ENCODE results near the gene SKP2.
"Not testable (repeated sequence)": the region's sequence is repeated elsewhere in the genome, so short reads cannot be mapped to it uniquely, and the experiment has no call there.

Gene SKP2

DNA sequence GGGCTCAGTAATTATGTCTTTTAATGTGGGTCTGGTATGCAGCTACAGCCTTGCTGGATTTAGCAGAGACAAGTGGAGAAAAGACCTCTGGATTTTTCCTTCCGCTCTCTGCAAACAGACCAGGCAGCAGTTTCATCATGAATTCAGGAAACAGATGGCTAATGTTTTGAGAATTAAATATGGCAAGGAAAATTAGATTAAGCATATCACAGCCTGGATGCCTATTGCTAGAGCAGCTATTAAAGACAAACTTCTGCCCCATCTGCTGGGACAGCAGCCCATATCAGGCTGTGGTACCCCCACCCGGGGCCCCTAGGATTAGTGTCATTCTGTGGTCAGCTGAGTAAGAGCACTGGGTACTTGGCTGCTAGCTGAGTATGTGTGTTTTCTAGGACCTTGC, 6.2 kb downstream of the SKP2 start:
- peak; percentile 67 for DNase-seq

DNA sequence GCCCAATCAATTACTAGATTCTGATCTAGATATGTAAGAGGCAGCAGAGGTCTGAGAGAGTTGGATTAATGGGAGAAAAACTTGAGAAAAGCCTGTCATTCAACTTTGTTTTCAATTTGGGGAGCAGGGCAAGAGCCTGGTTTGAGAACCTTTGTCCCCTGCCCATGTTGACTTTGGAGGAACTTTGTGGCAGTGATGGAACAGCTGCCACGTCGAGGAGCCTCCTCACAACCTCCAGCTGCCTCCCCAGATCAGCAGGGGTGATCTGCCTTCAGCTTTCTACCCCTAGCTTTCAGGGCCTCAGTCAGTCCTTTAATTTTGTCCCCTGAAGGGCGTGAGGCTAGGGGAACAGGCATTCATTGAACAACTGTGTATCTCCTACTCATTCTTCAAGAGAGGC, 8.7 kb downstream of the SKP2 start:
- DNase-seq, result no peak

DNA sequence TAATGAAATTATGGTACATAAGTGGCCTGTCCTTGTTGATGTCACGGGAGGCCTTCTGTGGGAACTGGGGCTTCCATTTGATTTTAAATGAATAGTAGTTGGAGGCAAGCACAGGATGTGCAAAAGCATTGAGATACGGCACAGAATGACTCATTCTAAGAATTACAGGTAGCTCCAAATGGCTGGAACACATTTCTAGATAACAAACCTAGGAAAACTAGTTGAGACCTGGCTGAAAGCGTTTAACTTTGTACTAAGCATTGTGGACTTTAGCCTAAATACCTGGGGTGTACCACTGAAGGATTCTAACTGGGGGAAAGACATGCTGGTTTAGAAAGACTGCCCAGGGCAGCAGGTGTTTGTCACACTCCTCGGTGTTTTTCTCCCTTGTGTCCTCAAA, 9.4 kb downstream of the SKP2 start:
- DNase-seq, result no peak

DNA sequence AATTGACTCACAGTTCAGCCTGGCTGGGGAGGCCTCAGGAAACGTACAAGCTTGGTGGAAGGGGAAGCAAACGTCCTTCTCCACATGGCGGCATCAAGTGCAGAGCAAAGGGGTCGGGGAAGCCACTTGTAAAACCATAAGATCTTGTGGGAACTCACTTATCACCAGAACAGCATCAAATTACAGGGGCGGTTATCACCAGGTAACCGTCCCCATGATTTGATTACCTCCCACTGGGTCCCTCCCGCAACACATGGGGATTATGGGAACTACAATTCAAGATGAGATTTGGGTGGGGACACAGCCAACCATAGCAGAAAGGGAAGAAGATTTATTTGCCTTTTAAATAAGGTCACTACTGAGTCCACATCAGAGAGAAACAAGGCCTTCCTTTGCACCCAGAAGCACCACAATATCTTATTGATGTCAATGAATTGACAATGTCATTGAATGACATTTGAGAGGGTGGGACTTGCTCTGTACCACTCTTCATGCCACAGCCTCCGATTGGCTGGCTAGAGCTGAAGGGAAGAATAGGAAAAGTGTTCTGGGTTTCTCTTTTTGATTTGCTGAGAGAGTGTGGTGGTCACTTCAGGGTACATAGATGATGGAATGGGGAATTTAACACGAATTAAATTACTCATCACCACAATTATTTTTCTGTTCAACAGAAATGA, 11.0 kb downstream of the SKP2 start:
- no peak for DNase-seq

- DNase-seq, result no peak
These were observed 12.6 kb downstream of the SKP2 start for GRCh38 chr5:36164461-36164860.

DNA sequence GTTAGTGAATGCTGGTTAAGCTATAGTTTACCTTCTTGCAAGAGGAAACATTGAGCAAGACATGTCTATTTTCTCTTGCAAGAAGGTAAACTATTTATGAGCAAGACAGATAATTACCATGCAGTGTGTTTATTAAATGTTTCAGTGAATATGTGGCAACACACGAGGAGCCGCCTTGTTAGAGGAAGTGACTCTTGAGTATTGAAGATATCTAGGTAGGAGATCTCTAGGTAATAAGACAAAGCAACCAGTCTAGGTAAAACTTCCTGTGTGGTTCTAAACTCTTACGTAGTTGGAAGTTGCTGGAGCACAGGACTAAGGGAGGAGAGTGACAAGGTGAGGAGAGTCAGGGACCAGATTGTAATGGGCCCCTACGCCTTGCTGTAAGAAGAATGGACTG, 16.8 kb downstream of the SKP2 start:
- DNase-seq, result no peak

- no peak for DNase-seq
These were observed 19.0 kb downstream of the SKP2 start for GRCh38 chr5:36170832-36171424.

DNA sequence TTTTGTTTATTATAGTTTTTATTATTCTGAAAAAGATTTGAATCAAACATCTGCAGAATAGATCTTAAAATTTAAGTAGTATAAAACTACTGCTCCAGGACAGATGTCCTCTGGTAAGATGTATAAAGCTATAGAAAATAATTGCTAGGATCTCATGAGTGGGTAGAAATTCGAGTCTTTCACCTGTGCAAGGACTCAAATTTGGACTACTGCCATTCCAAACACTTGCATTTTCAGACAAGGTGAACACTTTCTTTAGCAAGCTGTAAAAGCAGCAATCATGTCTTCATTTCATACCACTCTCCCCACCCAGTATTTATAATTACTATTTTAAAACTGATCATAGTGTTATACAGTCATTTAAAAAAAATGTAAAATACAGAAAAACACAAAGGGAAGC, 20.7 kb downstream of the SKP2 start:
- no peak for DNase-seq

DNA sequence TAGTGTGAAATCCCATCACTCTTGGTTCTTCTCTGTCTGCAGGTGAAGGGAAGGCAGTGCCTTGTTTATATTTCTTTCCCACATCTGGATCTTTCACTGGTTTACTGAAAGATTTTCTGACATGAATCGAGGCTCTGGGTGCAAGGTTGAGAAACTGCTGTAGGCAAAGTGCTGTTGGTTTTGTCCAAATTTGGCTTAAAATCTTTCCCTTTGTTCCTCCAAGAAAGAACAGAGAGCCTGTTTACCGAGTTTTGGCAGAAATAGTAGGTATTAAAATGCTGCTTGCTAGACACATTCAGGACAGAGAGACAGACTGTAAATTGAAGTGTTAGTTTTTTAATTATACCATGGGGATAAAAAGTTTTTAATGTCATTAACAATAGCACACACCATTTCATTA, 21.5 kb downstream of the SKP2 start:
- DNase-seq, result no peak

DNA sequence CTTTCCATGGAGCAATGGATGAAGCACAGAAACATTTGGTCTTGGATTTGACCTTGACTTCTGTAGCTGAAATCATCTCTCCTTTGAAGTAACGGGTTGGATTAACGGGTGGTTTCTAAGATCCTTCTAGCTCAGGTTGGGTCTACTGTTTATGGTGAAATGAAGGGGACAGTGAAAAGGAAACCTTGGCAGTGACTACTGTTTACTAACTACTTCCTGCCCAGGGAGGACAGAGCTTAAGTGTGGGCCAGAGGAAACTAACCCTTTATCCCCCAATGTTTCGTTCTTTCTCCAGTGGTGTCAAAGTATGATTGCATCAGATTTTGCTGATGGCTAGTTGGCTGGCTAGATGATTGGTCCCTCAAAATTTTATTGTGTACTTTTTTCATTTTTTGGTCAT, 22.2 kb downstream of the SKP2 start:
- no peak for DNase-seq

DNA sequence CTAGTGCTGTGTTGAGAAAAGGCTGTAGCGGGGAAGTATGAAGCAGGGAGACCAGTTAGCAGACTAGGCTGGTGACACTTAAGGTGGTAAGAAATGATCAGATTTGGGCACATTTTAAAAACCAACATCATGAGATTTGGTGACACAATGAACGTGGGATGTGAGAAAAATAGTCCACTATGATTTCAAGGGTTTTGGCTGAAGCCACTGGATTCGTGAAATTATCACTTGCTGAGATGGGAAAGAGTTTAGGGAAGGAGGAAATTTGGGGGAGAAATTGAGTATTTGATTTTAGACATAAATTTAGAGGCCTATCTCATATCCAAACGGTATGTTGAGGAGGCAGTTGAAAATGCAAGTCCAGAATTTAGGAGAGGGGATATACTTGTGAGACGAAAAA, 23.1 kb downstream of the SKP2 start:
- no peak for DNase-seq

DNA sequence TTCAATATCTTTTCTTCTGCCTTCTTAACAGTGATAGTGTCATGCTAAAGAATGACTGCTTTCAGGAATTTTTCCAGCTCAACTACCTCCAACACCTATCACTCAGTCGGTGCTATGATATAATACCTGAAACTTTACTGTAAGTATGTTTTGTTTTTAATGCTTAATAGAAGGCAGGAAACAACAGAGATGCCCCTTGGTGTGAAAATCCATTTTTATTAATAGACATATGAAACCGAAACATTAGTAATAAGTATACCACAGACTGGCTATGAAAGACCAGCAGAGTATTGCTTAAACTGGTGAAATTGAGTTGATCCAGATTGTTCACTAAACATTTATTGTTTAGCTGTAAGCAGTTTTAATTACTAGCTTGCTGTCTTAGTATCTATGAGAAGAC, 25.2 kb downstream of the SKP2 start:
- DNase-seq, result no peak

DNA sequence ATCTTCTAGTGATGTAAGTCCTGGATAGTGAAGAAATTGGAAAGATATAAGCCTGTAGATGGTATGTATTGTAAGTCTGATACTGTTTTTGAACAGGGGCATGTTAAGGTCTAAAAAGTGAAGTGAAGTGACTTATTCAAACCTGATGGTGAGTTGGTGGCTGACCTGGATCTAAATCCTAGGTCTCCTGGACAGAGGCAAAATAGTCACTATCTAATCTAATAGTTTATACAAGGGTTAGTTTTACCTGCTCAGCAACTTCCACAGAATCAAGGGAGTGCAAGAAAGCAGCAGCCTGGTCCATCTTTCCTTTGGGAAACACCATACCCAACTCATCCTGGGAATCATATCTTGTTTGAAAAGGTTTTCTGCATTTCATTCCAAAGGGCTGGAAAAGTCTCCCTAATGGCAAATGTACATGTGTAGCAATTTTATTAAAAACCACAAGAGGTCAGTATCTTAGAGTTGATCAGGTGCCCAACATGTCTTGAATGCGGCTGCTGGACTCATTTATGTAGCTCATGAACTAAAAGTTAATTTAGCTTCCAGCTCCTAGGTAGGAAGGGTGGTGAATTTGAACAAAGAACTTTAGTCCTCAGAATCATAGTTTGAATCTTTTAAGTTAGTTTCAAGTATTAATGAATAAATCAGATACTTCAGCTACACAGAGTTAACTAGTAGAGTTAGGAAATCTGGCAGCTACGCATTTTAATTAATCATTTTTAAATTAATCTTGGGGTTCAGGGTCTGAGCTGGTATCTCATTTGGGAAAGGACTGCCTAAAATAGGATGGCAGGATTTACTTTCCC, 26.0 kb downstream of the SKP2 start:
- peak; percentile 40 for DNase-seq

GRCh38 chr5:36178524-36178890, 26.6 kb downstream of the SKP2 start:
- no peak for DNase-seq

DNA sequence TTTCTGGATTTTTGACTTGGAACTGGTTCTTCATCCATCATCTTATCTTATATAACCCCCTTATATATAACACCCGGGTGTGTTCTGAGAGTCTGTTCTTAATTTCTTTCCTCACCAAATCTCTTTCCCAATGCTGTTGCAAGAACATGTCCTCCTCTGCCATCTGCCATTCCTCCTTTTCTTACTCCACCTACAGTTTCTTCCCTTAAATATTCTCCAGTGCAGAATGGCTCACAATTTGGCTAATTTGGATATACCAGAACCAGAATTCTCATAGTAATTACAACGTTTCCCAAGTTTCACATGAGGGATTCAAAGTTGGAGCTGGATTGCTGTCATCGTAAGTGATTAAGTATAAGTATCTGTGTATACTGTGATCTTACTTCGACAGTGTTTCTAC, 28.0 kb downstream of the SKP2 start:
- DNase-seq, result no peak

DNA sequence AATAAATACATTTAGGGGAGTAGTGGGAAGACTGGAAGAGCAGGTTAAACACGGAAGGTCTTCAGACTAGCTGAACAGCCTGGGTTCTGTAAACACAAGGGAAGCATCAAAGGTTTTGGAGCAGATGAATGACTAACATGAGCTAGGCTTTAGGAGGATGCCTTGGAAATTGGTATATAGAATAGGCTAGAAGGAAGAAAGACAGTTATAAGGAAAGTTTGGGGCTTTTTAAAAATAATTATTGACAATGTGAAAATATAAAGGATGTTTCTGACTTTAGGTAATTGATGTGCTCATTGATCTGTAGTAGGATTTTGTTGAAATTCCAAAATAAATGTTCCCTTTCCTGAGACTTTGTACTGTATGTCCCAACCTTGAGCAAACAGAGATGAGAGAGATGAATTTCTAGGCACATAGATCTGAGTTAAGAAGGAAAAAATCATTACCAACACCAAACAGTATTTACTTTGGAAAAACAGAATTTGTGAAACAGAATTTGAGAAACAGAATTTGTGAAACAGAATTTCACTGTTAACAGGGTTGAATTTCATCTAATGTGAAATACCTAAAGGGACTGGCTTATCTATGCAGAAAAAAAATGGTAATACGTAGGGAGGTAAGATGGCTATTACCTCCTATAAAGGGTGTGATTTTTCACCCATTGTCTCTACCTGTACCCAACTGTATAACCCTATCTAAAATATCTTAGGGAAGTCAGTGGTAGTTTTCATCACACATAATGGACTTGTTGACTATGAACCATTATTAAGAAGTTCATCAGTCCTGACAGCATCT, 28.8 kb downstream of the SKP2 start:
- no peak for DNase-seq

- DNase-seq, result no peak
These were observed 29.9 kb downstream of the SKP2 start for GRCh38 chr5:36181774-36182173.

GRCh38 chr5:36184408-36184807, 32.5 kb downstream of the SKP2 start:
- DNase-seq, result not testable (repeated sequence)

DNA sequence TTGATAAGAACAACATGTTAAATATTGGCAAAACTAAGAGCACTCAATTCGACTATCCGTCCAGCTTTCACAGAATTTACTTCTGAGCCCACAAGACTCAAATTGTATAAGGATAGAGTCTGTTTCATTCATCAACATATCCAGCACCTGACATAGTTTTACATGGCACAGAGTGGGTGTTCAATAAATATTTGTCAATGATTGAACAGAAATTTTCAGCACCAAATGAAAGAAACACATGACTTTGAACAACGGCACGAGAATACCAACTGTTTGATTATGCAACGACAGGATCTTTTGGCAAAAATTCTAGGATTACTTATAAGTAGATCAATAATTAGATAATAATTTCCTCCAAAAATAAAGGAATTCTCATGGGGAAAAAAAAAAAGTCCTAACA, 41.8 kb downstream of the SKP2 start:
- no peak for DNase-seq

GRCh38 chr5:36198281-36198680, 46.4 kb downstream of the SKP2 start:
- DNase-seq, result peak; percentile 13

DNA sequence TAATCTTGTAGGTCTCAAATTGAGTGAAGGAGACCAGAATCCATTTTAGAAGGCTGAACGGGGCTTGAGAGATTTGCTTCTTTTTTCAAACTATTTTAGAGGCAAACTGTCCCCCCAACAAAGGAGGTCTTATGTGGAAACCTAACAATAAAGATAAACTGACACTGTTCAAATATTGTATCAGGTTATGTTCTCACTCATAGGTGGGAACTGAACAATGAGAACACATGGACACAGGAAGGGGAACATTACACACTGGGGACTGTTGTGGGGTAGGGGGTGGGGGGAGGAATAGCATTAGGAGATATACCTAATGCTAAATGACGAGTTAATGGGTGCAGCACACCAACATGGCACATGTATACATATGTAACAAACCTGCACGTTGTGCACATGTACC, 46.9 kb downstream of the SKP2 start:
- not testable (repeated sequence) for DNase-seq

DNA sequence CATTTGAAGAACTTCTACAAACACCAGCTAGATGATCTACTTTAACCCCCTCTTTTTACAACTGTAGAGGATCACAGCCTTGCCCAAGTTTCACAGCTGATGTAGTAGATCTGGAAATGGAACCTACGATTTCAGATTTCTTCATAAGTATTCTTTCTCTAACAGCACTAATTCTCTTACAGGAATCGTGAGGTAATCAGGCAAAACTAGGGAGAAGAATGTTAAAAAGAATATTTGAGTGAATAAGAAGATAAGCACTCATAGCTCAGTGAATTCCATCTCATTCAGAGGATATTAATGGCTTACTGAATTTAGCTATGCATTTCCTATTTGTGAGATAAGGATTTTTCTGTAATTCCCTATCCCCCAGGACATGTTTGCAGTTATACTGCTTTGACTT, 47.7 kb downstream of the SKP2 start:
- peak; percentile 33 for DNase-seq

DNA sequence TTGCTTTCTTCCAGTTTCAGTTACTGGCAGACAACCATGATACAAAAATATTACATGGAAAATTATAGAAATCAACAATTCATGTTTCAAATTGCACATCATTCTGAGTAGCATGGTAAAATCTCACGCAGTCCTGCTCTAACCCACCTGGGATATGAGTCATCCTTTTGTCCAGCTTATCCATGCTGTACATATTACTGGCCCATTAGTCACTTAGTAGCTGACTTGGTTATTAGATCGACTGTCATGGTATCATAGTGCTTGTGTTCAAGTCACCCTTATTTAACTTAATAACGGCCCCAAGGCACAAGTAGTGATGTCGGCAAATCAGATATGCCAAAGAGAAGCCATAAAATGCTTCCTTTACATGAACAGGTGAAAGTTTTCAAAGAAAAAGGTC, 48.6 kb downstream of the SKP2 start:
- peak; percentile 17 for DNase-seq
